Fibroblast of lung (primary cell): ENCODE results near the gene IFI27. TPM values are rescaled to one million over a fixed set of nuclear protein-coding genes. Genes with fewer than 3 reads are reported as not detected.

Experiments
- DNase-seq, 2 donors: peaks; one replicate each; pipeline versions ENCODE4 v3.0.0 to v3.0.0-alpha.2; 2010; ENCODE audit warnings: low read depth in 2 of 2
- H2AFZ ChIP-seq: 2 replicates; pipeline ENCODE4 v1.5.1; 2012; ENCODE audit warnings: low read length, control low read depth, inconsistent platforms
- H3K27ac ChIP-seq: 2 replicates; pipeline ENCODE4 v1.5.1; 2011; ENCODE audit warnings: low read length, control low read depth; ENCODE audit not compliant: insufficient read depth
- H3K27me3 ChIP-seq: 2 replicates; pipeline ENCODE4 v1.5.1; 2011; ENCODE audit warnings: mild to moderate bottlenecking, low read length; ENCODE audit not compliant: control insufficient read depth, insufficient read depth
- H3K36me3 ChIP-seq: 2 replicates; pipeline ENCODE4 v1.5.1; 2011; ENCODE audit warnings: low read length; ENCODE audit not compliant: control insufficient read depth, insufficient read depth
- H3K4me1 ChIP-seq: 2 replicates; pipeline ENCODE4 v1.5.1; 2011; ENCODE audit warnings: low read length; ENCODE audit not compliant: control insufficient read depth, insufficient read depth; ENCODE audit errors: extremely low read depth
- H3K4me2 ChIP-seq: 2 replicates; pipeline ENCODE4 v1.5.1; 2011; ENCODE audit warnings: low read length, control low read depth; ENCODE audit not compliant: insufficient read depth; ENCODE audit errors: extremely low read depth
- H3K4me3 ChIP-seq, 4 experiments: fragments of 200-600 bp in 1 of 4; sonication (generic) in 1 of 4; replicated peaks in 1 of 4; 2 replicates each; pipeline ENCODE4 v1.5.1; 2011 to 2016; ENCODE audit warnings: low read length in 4 of 4, low read depth in 3 of 4, mild to moderate bottlenecking in 3 of 4, control low read depth in 2 of 4, inconsistent platforms in 1 of 4, mixed read lengths in 1 of 4; ENCODE audit not compliant: insufficient read depth in 1 of 4; ENCODE audit errors: control extremely low read depth in 1 of 4
- H3K79me2 ChIP-seq: 2 replicates; pipeline ENCODE4 v1.5.1; 2012; ENCODE audit warnings: mild to moderate bottlenecking, low read length, inconsistent platforms; ENCODE audit not compliant: control insufficient read depth, insufficient read depth
- H3K9ac ChIP-seq: 2 replicates; pipeline ENCODE4 v1.5.1; 2011; ENCODE audit warnings: mild to moderate bottlenecking, low read length, control low read depth; ENCODE audit not compliant: insufficient read depth
- H3K9me3 ChIP-seq: 2 replicates; pipeline ENCODE4 v1.5.1; 2012; ENCODE audit warnings: low read depth, low read length; ENCODE audit not compliant: control insufficient read depth, insufficient read depth
- H4K20me1 ChIP-seq: 2 replicates; pipeline ENCODE4 v1.5.1; 2011; ENCODE audit warnings: low read length; ENCODE audit not compliant: control insufficient read depth, insufficient read depth; ENCODE audit errors: extremely low read depth
- EZH2 ChIP-seq: IDR thresholded peaks from 2 replicates; pipeline ENCODE4 v1.5.1; 2012; ENCODE audit warnings: low read length, control low read depth, mild to moderate bottlenecking; ENCODE audit errors: missing control alignments
- polyA plus RNA-seq, 2 donors: library from polyadenylated mRNA; depleted of rRNA in 1 of 2; stranded (reverse) in 1 of 2; unstranded in 1 of 2; fragments of >200 nt; gene quantifications; 2 replicates each; pipeline ENCODE4 v1.2.1, GENCODE V29; 2011 to 2012; ENCODE audit warnings: missing spikeins in 1 of 2
- total RNA-seq: library from RNA; depleted of rRNA; stranded (reverse); fragments of >200 nt; gene quantifications from 2 replicates; pipeline ENCODE4 v1.2.1, GENCODE V29; 2014
- TF ChIP-seq, protein P1 (sequence below), 2 donors: IDR thresholded peaks in 1 of 2; conservative IDR thresholded peaks in 1 of 2; 1 replicate in 1 of 2; 2 replicates in 1 of 2; pipeline ENCODE4 v1.5.1; 2011 to 2012; ENCODE audit warnings: low read length in 2 of 2, control low read depth in 1 of 2, inconsistent platforms in 1 of 2, low read depth in 1 of 2, mild to moderate bottlenecking in 1 of 2

IFI27 gene
- total and polyA plus RNA-seq, 2 donors (not counting 1 experiment from before 2014, with no cell fraction given), result 7.9 to 32.2 TPM

GRCh38 chr14:94161981-94162380 is 51.4 kb downstream of the IFI27 start:
- no peaks in the 10 kb centered on the region for H3K9me3 ChIP-seq
- no peak overlapping the region for H3K4me3 ChIP-seq
- no peaks in the 10 kb centered on the region for H3K36me3 ChIP-seq
- H2AFZ ChIP-seq, result no peak overlapping the region
- H3K79me2 ChIP-seq, result no peaks in the 10 kb centered on the region
- no peak overlapping the region for H3K4me2 ChIP-seq
- TF ChIP-seq, protein P1, sequence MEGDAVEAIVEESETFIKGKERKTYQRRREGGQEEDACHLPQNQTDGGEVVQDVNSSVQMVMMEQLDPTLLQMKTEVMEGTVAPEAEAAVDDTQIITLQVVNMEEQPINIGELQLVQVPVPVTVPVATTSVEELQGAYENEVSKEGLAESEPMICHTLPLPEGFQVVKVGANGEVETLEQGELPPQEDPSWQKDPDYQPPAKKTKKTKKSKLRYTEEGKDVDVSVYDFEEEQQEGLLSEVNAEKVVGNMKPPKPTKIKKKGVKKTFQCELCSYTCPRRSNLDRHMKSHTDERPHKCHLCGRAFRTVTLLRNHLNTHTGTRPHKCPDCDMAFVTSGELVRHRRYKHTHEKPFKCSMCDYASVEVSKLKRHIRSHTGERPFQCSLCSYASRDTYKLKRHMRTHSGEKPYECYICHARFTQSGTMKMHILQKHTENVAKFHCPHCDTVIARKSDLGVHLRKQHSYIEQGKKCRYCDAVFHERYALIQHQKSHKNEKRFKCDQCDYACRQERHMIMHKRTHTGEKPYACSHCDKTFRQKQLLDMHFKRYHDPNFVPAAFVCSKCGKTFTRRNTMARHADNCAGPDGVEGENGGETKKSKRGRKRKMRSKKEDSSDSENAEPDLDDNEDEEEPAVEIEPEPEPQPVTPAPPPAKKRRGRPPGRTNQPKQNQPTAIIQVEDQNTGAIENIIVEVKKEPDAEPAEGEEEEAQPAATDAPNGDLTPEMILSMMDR (conservative IDR thresholded peaks at IDR 0.05 in 1 of 2, IDR thresholded peaks at IDR 0.05 in 1 of 2; ENCODE audit: low read depth in 1 of 2, low read length in 2 of 2), result no peak
- TF ChIP-seq EZH2, result no peak
- no peaks in the 10 kb centered on the region for H3K4me1 ChIP-seq
- H3K27ac ChIP-seq, result no peak overlapping the region
- H4K20me1 ChIP-seq, result no peaks in the 10 kb centered on the region
- peaks cover 14% of the 10 kb centered on the region for H3K27me3 ChIP-seq
- no peak overlapping the region for H3K9ac ChIP-seq
- peak in 1 of 2 donors; percentile 15 for DNase-seq

- DNase-seq, result no peak
- Histone ChIP-seq H3K36me3 (no peaks in the 10 kb centered on the region), H4K20me1 (no peaks in the 10 kb centered on the region), H3K4me3 (no peak overlapping the region), H3K4me2 (no peak overlapping the region), H3K27me3 (peaks cover 12% of the 10 kb centered on the region), H3K4me1 (no peaks in the 10 kb centered on the region), H3K9ac (no peak overlapping the region), H3K27ac (no peak overlapping the region), H3K79me2 (no peaks in the 10 kb centered on the region), H3K9me3 (no peaks in the 10 kb centered on the region), H2AFZ (no peak overlapping the region)
- TF ChIP-seq, protein P1 (conservative IDR thresholded peaks at IDR 0.05 in 1 of 2, IDR thresholded peaks at IDR 0.05 in 1 of 2; ENCODE audit: low read depth in 1 of 2, low read length in 2 of 2), result no peak
- no peak for TF ChIP-seq EZH2
Measured at GRCh38 chr14:94162466-94162865, 51.9 kb downstream of the IFI27 start.

DNA sequence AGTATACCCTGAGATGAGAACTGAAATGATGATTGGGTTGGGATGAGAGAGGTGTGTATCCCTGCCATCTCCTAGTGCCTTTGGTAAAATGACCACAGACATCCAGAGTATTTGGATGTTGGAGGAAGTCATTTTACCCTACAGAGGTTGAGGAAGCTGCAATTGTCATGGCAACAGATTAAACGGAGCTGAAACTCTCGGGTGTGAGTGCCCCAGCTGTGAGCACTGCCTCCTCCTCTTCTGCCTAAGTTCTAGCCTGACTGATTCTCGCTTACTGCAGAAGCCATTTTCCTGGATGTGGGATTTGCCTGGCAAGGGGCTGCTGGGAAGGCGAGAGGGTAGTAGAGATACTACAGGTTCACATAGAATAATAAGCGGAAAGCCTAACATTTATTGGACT is 53.3 kb downstream of the IFI27 start:
- Histone ChIP-seq H3K9ac (no peak overlapping the region), H3K4me3 (no peak overlapping the region), H3K4me1 (no peaks in the 10 kb centered on the region), H3K79me2 (no peaks in the 10 kb centered on the region), H3K9me3 (no peaks in the 10 kb centered on the region), H2AFZ (no peak overlapping the region), H3K27ac (no peak overlapping the region), H4K20me1 (no peaks in the 10 kb centered on the region), H3K36me3 (no peaks in the 10 kb centered on the region), H3K27me3 (peaks cover 12% of the 10 kb centered on the region), H3K4me2 (no peak overlapping the region)
- TF ChIP-seq EZH2, result no peak
- TF ChIP-seq, protein P1 (conservative IDR thresholded peaks at IDR 0.05 in 1 of 2, IDR thresholded peaks at IDR 0.05 in 1 of 2; ENCODE audit: low read depth in 1 of 2, low read length in 2 of 2), result no peak
- no peak for DNase-seq
